SH-SY5Y (cell line): Measurements from ENCODE around the gene NDUFB6.

Experiments used
- GATA2 ChIP-seq: IDR thresholded peaks from 2 replicates; pipeline ENCODE4 v1.6.1; 2011; ENCODE audit warnings: mild to moderate bottlenecking, low read depth, low read length
- GATA3 ChIP-seq: IDR thresholded peaks from 2 replicates; pipeline ENCODE4 v1.6.1; 2011; ENCODE audit warnings: low read depth, mild to moderate bottlenecking, low read length, moderate library complexity

GRCh38 chr9:32526041-32526706, 46.8 kb downstream of the NDUFB6 start, which contains the start of gene RIGI:
- TF ChIP-seq GATA2 (no peak), GATA3 (no peak)
